H1 (cell line): ENCODE data around the gene CCNI2. TPM values are rescaled to one million over a fixed set of nuclear protein-coding genes. Genes with fewer than 3 reads are reported as not detected.

Experiments used
- CTCF ChIA-PET: fragments of 300-600 bp; sonication (Branson Sonifier 250); formaldehyde crosslinking; loops from one replicate; lab custom pipeline; 2021; ENCODE audit not compliant: partially characterized antibody; lab: Charles Lee
- POLR2A ChIA-PET: fragments of 300-600 bp; sonication (Branson Sonifier 250); formaldehyde crosslinking; loops from one replicate; lab custom pipeline; 2021; ENCODE audit warnings: inconsistent platforms; ENCODE audit not compliant: partially characterized antibody; lab: Charles Lee
- DNase-seq, 2 experiments: peaks; one replicate each; pipeline versions ENCODE4 v3.0.0 to v3.0.0-alpha.2; 2010 to 2022; ENCODE audit warnings: low spot score in 2 of 2, low read depth in 1 of 2, mixed read lengths in 1 of 2
- FAIRE-seq: peaks from 2 replicates; lab custom pipeline; 2011; peaks lifted over from hg19 to GRCh38; lab: Jason Lieb, UNC
- H2AFZ ChIP-seq: 2 replicates; pipeline ENCODE4 v1.8.1; 2012; ENCODE audit warnings: low read length, inconsistent platforms
- H2AK5ac ChIP-seq: 2 replicates; pipeline ENCODE4 v1.6.1; 2013; ENCODE audit warnings: low read depth, low read length
- H2BK120ac ChIP-seq: replicated peaks from 2 replicates; pipeline ENCODE3; 2013; ENCODE audit warnings: low read depth, low read length, inconsistent platforms
- H2BK12ac ChIP-seq: 2 replicates; pipeline ENCODE4 v1.6.1; 2013; ENCODE audit warnings: low read depth, low read length
- H2BK15ac ChIP-seq: 2 replicates; pipeline ENCODE4 v1.6.1; 2013; ENCODE audit warnings: low read length
- H2BK20ac ChIP-seq: 2 replicates; pipeline ENCODE4 v1.6.1; 2013; ENCODE audit warnings: low read length
- H2BK5ac ChIP-seq: 2 replicates; pipeline ENCODE4 v1.6.1; 2013; ENCODE audit warnings: low read depth, low read length
- H3K14ac ChIP-seq: 2 replicates; pipeline ENCODE4 v1.6.1; 2013; ENCODE audit warnings: inconsistent platforms; ENCODE audit not compliant: insufficient read length
- H3K18ac ChIP-seq: 2 replicates; pipeline ENCODE4 v1.6.1; 2013; ENCODE audit warnings: low read length; ENCODE audit errors: extremely low read depth
- H3K23ac ChIP-seq: 2 replicates; pipeline ENCODE4 v1.6.1; 2013; ENCODE audit warnings: inconsistent platforms; ENCODE audit not compliant: insufficient read length
- H3K23me2 ChIP-seq: 2 replicates; pipeline ENCODE4 v1.6.1; 2013; ENCODE audit warnings: low read depth, low read length
- H3K27ac ChIP-seq: 2 replicates; pipeline ENCODE4 v1.6.1; 2011; ENCODE audit warnings: low read depth, low read length, inconsistent platforms
- H3K27me3 ChIP-seq, 4 experiments: replicated peaks in 1 of 4; 1 replicate in 1 of 4; 2 replicates in 3 of 4; pipeline versions ENCODE4 v1.6.1 to v1.8.1; 2011 to 2013; ENCODE audit warnings: low read length in 3 of 4, mild to moderate bottlenecking in 3 of 4, inconsistent platforms in 2 of 4, mixed read lengths in 2 of 4, moderate library complexity in 1 of 4; ENCODE audit not compliant: control insufficient read depth in 3 of 4, insufficient read depth in 3 of 4; ENCODE audit errors: extremely low read depth in 1 of 4
- H3K36me3 ChIP-seq, 4 experiments: 2 replicates each; pipeline versions ENCODE4 v1.6.1 to v1.8.1; 2011 to 2013; ENCODE audit warnings: mild to moderate bottlenecking in 4 of 4, low read length in 3 of 4, moderate library complexity in 2 of 4, control low read depth in 1 of 4, inconsistent platforms in 1 of 4; ENCODE audit not compliant: insufficient read depth in 4 of 4, control insufficient read depth in 2 of 4
- H3K4ac ChIP-seq: replicated peaks from 2 replicates; pipeline ENCODE3; 2013; ENCODE audit warnings: low read length, low read depth, mixed read lengths, inconsistent platforms; ENCODE audit not compliant: insufficient read length
- H3K4me1 ChIP-seq, 4 experiments: replicated peaks in 1 of 4; 1 replicate in 1 of 4; 2 replicates in 3 of 4; pipeline versions ENCODE4 v1.6.1 to v1.8.1; 2011 to 2013; ENCODE audit warnings: low read length in 3 of 4, inconsistent platforms in 2 of 4, mixed read lengths in 1 of 4; ENCODE audit not compliant: insufficient read depth in 4 of 4, control insufficient read depth in 3 of 4
- H3K4me2 ChIP-seq, 2 experiments: 2 replicates each; pipeline versions ENCODE4 v1.6.1 to v1.8.1; 2011 to 2013; ENCODE audit warnings: low read depth in 2 of 2, low read length in 2 of 2, control low read depth in 1 of 2, inconsistent platforms in 1 of 2, mild to moderate bottlenecking in 1 of 2; ENCODE audit not compliant: insufficient read depth in 1 of 2
- H3K4me3 ChIP-seq, 4 experiments: fragments of 200-600, 300-600 bp in 1 of 4; sonication (generic), shearing (Covaris generic), sonication (Bioruptor Twin) in 1 of 4; 2 replicates each; pipeline versions ENCODE4 v1.5.1 to v1.8.1; 2011 to 2016; ENCODE audit warnings: low read length in 4 of 4, low read depth in 3 of 4, control low read depth in 2 of 4, inconsistent platforms in 2 of 4, mild to moderate bottlenecking in 2 of 4, mixed read lengths in 1 of 4, moderate library complexity in 1 of 4; ENCODE audit not compliant: insufficient read depth in 2 of 4; ENCODE audit errors: extremely low read depth in 1 of 4
- H3K56ac ChIP-seq: replicated peaks from 2 replicates; pipeline ENCODE3; 2013; ENCODE audit warnings: low read depth, mild to moderate bottlenecking, mixed read lengths, low read length, inconsistent platforms; ENCODE audit not compliant: insufficient read length
- H3K79me1 ChIP-seq: 2 replicates; pipeline ENCODE4 v1.6.1; 2013; ENCODE audit warnings: low read depth, low read length, control low read depth
- H3K79me2 ChIP-seq, 2 experiments: 2 replicates each; pipeline versions ENCODE4 v1.6.1 to v1.8.1; 2012 to 2013; ENCODE audit warnings: low read length in 2 of 2, mild to moderate bottlenecking in 2 of 2, inconsistent platforms in 1 of 2; ENCODE audit not compliant: insufficient read depth in 2 of 2, control insufficient read depth in 1 of 2
- H3K9ac ChIP-seq, 4 experiments: replicated peaks in 1 of 4; 1 replicate in 1 of 4; 2 replicates in 3 of 4; pipeline versions ENCODE4 v1.6.1 to v1.8.1; 2011 to 2013; ENCODE audit warnings: low read depth in 3 of 4, low read length in 3 of 4, control low read depth in 2 of 4, mild to moderate bottlenecking in 2 of 4, moderate library complexity in 2 of 4, inconsistent platforms in 1 of 4; ENCODE audit errors: extremely low read depth in 1 of 4
- H3K9me3 ChIP-seq, 2 experiments: 2 replicates each; pipeline versions ENCODE4 v1.6.1 to v1.8.1; 2012 to 2013; ENCODE audit warnings: mild to moderate bottlenecking in 2 of 2, moderate library complexity in 2 of 2, control low read depth in 1 of 2, inconsistent platforms in 1 of 2, low read depth in 1 of 2, low read length in 1 of 2, mixed read lengths in 1 of 2; ENCODE audit not compliant: insufficient read depth in 2 of 2
- H4K20me1 ChIP-seq, 2 experiments: replicated peaks in 1 of 2; 2 replicates each; pipeline versions ENCODE3 to v1.8.1; 2011 to 2013; ENCODE audit warnings: inconsistent platforms in 2 of 2, low read length in 2 of 2, mild to moderate bottlenecking in 1 of 2; ENCODE audit not compliant: insufficient read depth in 2 of 2, control insufficient read depth in 1 of 2
- H4K5ac ChIP-seq: 2 replicates; pipeline ENCODE4 v1.6.1; 2013; ENCODE audit warnings: low read length, low read depth, mixed read lengths, inconsistent platforms; ENCODE audit not compliant: insufficient read length
- H4K8ac ChIP-seq: 2 replicates; pipeline ENCODE4 v1.8.0; 2013; ENCODE audit warnings: mild to moderate bottlenecking, moderate library complexity, low read length, inconsistent platforms; ENCODE audit not compliant: insufficient read depth; ENCODE audit errors: extremely low read depth
- H4K91ac ChIP-seq: replicated peaks from 2 replicates; pipeline ENCODE3; 2013; ENCODE audit warnings: low read length, mixed read lengths, inconsistent platforms; ENCODE audit not compliant: insufficient read length
- CHD2 ChIP-seq: IDR thresholded peaks from 2 replicates; pipeline ENCODE4 v1.6.1; 2012; ENCODE audit warnings: low read length, improper control_type of control experiment
- EZH2 ChIP-seq: fragments of 200-600 bp; sonication (generic); IDR thresholded peaks from 2 replicates; pipeline ENCODE4 v1.7.1; 2012; ENCODE audit warnings: low read depth, mild to moderate bottlenecking, moderate library complexity, low read length, inconsistent platforms; ENCODE audit not compliant: severe bottlenecking
- HDAC2 ChIP-seq, 2 experiments: fragments of 300-600 bp in 1 of 2; sonication (generic) in 1 of 2; IDR thresholded peaks; 2 replicates each; pipeline ENCODE4 v1.6.1; 2011 to 2012; ENCODE audit warnings: low read depth in 2 of 2, low read length in 2 of 2, mild to moderate bottlenecking in 2 of 2, moderate library complexity in 2 of 2, borderline replicate concordance in 1 of 2, inconsistent platforms in 1 of 2
- HDAC6 ChIP-seq: IDR thresholded peaks from one replicate; pipeline ENCODE4 v1.7.1; 2012; ENCODE audit warnings: low read depth, mild to moderate bottlenecking, inconsistent platforms, low read length, moderate library complexity
- NANOG ChIP-seq: IDR thresholded peaks from 2 replicates; pipeline ENCODE4 v1.6.1; 2011; ENCODE audit warnings: low read length, low read depth, mild to moderate bottlenecking, inconsistent platforms; ENCODE audit not compliant: insufficient read depth, poor library complexity, severe bottlenecking
- POLR2A ChIP-seq, 2 experiments: IDR thresholded peaks; 1 replicate in 1 of 2; 2 replicates in 1 of 2; pipeline ENCODE4 v1.6.1; 2011; ENCODE audit warnings: low read depth in 2 of 2, low read length in 2 of 2, mild to moderate bottlenecking in 2 of 2; ENCODE audit errors: control extremely low read depth in 1 of 2
- SRF ChIP-seq: IDR thresholded peaks from 2 replicates; pipeline ENCODE4 v1.6.1; 2011; ENCODE audit warnings: mild to moderate bottlenecking, low read depth, low read length, moderate library complexity
- WGBS, 2 experiments: shearing (Covaris generic) in 1 of 2; methylation state at CpG; one replicate each; pipeline versions ENCODE4 v1.1.6 to v1.1.7; 2013 to 2015; ENCODE audit warnings: low lambda C conversion rate in 2 of 2, mixed read lengths in 2 of 2, inconsistent platforms in 1 of 2, low coverage in 1 of 2, missing lambda C conversion rate in 1 of 2; ENCODE audit not compliant: insufficient replicate concordance in 2 of 2, insufficient coverage in 1 of 2, insufficient read length in 1 of 2; ENCODE audit errors: extremely low coverage in 1 of 2, missing lambda C conversion rate in 1 of 2; 5-methylcytosine and 5-hydroxymethylcytosine counted together
- polyA plus RNA-seq, 7 experiments: library from polyadenylated mRNA; depleted of rRNA in 3 of 7; stranded (reverse) in 5 of 7; unstranded in 2 of 7; fragments of >200 nt in 5 of 7; fragments of 200-250 nt in 2 of 7; gene quantifications; 1 replicate in 5 of 7; 2 replicates in 1 of 7; 4 replicates in 1 of 7; pipeline versions ENCODE4 v1.2.1 to v1.2.3, GENCODE V29; 2011 to 2013; ENCODE audit warnings: missing spikeins in 2 of 7, mixed read lengths in 2 of 7
- total RNA-seq: library from RNA; stranded (reverse); fragmentation: NEBNext Ultra II Directional; extraction: Animal tissue kit (Norgen Biotek cat#: 25700); gene quantifications from 2 replicates; pipeline ENCODE4 v1.2.1, GENCODE V29; 2021

Gene CCNI2
- total and polyA plus RNA-seq, 2 of the 8 experiments (the other 6 are each of a cell fraction or from before 2014, with no cell fraction given), result 1.3 to 1.4 TPM

- H3K79me1 ChIP-seq, result no peaks in the 10 kb centered on the region; the same call in 1 of the 2 replicates
- peaks cover 0 to 7% of the 10 kb centered on the region in 2 experiments; a peak in 1 of 4 replicates for H3K79me2 ChIP-seq
- peak overlapping the region; percentile 98; the same call in 1 of the 2 replicates for H2AFZ ChIP-seq
- H3K36me3 ChIP-seq, result no peaks in the 10 kb centered on the region
- H3K4ac ChIP-seq, result no peak overlapping the region
- ChIA-PET POLR2A (interaction anchor here (1.0 to 2.7 kb wide), 4 partner anchors 8 to 45 kb away, joined by 3 to 8 read pairs (median 4); partner anchors contain the start of gene CCNI2), CTCF (interaction anchor here (0.9 to 3.6 kb wide), 11 partner anchors 9 to 252 kb away, joined by 3 to 17 read pairs (median 5); no protein-coding TSS in a partner anchor)
- WGBS, 2 experiments, result 71% methylated on average over 4 of the region's 4 CpGs; no CpG with 5 or more reads in 1 of the 2 experiments
- H3K9me3 ChIP-seq, result no peaks in the 10 kb centered on the region
- H2BK120ac ChIP-seq, result no peak overlapping the region
- no peak overlapping the region for H4K8ac ChIP-seq
- no peak overlapping the region for H2BK12ac ChIP-seq
- H3K9ac ChIP-seq, result no peak overlapping the region
- H3K27ac ChIP-seq, result no peak overlapping the region
- H2AK5ac ChIP-seq, result no peak overlapping the region
- peaks cover 10% of the 10 kb centered on the region for H3K23me2 ChIP-seq
- H2BK20ac ChIP-seq, result no peak overlapping the region
- FAIRE-seq, result no peak
- H4K91ac ChIP-seq, result no peak overlapping the region
- no peak overlapping the region for H4K5ac ChIP-seq
- no peak overlapping the region for H3K14ac ChIP-seq
- H3K27me3 ChIP-seq, result peaks cover 2 to 51% (median 34%) of the 10 kb centered on the region in 4 experiments
- no peak for DNase-seq
- H4K20me1 ChIP-seq, result peaks cover 0 to 7% of the 10 kb centered on the region in 2 experiments
- peak overlapping the region; percentile 92 to 94 for H3K4me2 ChIP-seq
- TF ChIP-seq POLR2A (IDR thresholded peaks at IDR 0.05; ENCODE audit: control extremely low read depth in 1 of 2, low read depth in 2 of 2, low read length in 2 of 2) (no peak), HDAC6 (no peak), NANOG (no peak), CHD2 (no peak), SRF (no peak), EZH2 (peak; percentile 30), HDAC2 (IDR thresholded peaks at IDR 0.05; ENCODE audit: borderline replicate concordance in 1 of 2, low read depth in 2 of 2, low read length in 2 of 2) (no peak)
- H3K23ac ChIP-seq, result no peak overlapping the region
- no peak overlapping the region for H3K18ac ChIP-seq
- no peak overlapping the region for H3K56ac ChIP-seq
- peak overlapping the region in 2 of 4 experiments; percentile 72 to 74; a peak in 4 of 8 replicates for H3K4me3 ChIP-seq
- peaks cover 0 to 9% (median 1%) of the 10 kb centered on the region in 4 experiments; a peak in 5 of 7 replicates for H3K4me1 ChIP-seq
- H2BK5ac ChIP-seq, result no peak overlapping the region
- H2BK15ac ChIP-seq, result no peak overlapping the region
Observed at GRCh38 chr5:132778129-132778528, 30.9 kb downstream of the CCNI2 start.
